ENCODE measurements around the gene ROR2.

ROR2 gene

GRCh38 chr9:91663858-91664257 is 286.2 kb downstream of the ROR2 start:
- no peaks in the 10 kb centered on the region for H3K4me1 Mint-ChIP-seq
- no peak overlapping the region for H3K4me3 Mint-ChIP-seq
- ATAC-seq (replicated peaks; ENCODE audit: extremely low read depth, poor library complexity, severe bottlenecking) = no peak
- H3K9me3 Mint-ChIP-seq = no peaks in the 10 kb centered on the region
- no peak for DNase-seq (ENCODE audit: low spot score in 2 of 2)
- H3K27me3 Mint-ChIP-seq = peaks cover 25% of the 10 kb centered on the region
- H3K27ac Mint-ChIP-seq (ENCODE audit: low read depth) = no peak overlapping the region
- no peaks in the 10 kb centered on the region for H3K36me3 Mint-ChIP-seq (ENCODE audit: insufficient read depth)

- no peak overlapping the region for H3K4me3 Mint-ChIP-seq
- ATAC-seq (replicated peaks; ENCODE audit: extremely low read depth, poor library complexity, severe bottlenecking) = no peak
- H3K36me3 Mint-ChIP-seq (ENCODE audit: insufficient read depth) = peaks cover 2% of the 10 kb centered on the region
- H3K4me1 Mint-ChIP-seq = no peaks in the 10 kb centered on the region
- H3K9me3 Mint-ChIP-seq = no peaks in the 10 kb centered on the region
- H3K27ac Mint-ChIP-seq (ENCODE audit: low read depth) = no peak overlapping the region
- peaks cover 48% of the 10 kb centered on the region for H3K27me3 Mint-ChIP-seq
- DNase-seq (ENCODE audit: low spot score in 2 of 2) = no peak
These were observed 288.6 kb downstream of the ROR2 start for GRCh38 chr9:91661451-91661850.

GRCh38 chr9:91660521-91660920 is 289.5 kb downstream of the ROR2 start:
- H3K4me1 Mint-ChIP-seq = no peaks in the 10 kb centered on the region
- ATAC-seq (replicated peaks; ENCODE audit: extremely low read depth, poor library complexity, severe bottlenecking) (no peak), DNase-seq (ENCODE audit: low spot score in 2 of 2) (no peak)
- peaks cover 57% of the 10 kb centered on the region for H3K27me3 Mint-ChIP-seq
- no peak overlapping the region for H3K4me3 Mint-ChIP-seq
- H3K27ac Mint-ChIP-seq (ENCODE audit: low read depth) = no peak overlapping the region
- H3K9me3 Mint-ChIP-seq = no peaks in the 10 kb centered on the region
- peaks cover 2% of the 10 kb centered on the region for H3K36me3 Mint-ChIP-seq (ENCODE audit: insufficient read depth)

GRCh38 chr9:91659529-91660495 is 290.2 kb downstream of the ROR2 start:
- H3K4me3 Mint-ChIP-seq = no peak overlapping the region
- H3K27me3 Mint-ChIP-seq = peaks cover 65% of the 10 kb centered on the region
- no peaks in the 10 kb centered on the region for H3K9me3 Mint-ChIP-seq
- ATAC-seq (replicated peaks; ENCODE audit: extremely low read depth, poor library complexity, severe bottlenecking) (no peak), DNase-seq (ENCODE audit: low spot score in 2 of 2) (no peak)
- H3K36me3 Mint-ChIP-seq (ENCODE audit: insufficient read depth) = peaks cover 2% of the 10 kb centered on the region
- H3K27ac Mint-ChIP-seq (ENCODE audit: low read depth) = no peak overlapping the region
- no peaks in the 10 kb centered on the region for H3K4me1 Mint-ChIP-seq

- no peaks in the 10 kb centered on the region for H3K9me3 Mint-ChIP-seq
- H3K27ac Mint-ChIP-seq (ENCODE audit: low read depth) = no peak overlapping the region
- DNase-seq (ENCODE audit: low spot score in 2 of 2) (no peak), ATAC-seq (replicated peaks; ENCODE audit: extremely low read depth, poor library complexity, severe bottlenecking) (no peak)
- H3K4me1 Mint-ChIP-seq = no peaks in the 10 kb centered on the region
- H3K36me3 Mint-ChIP-seq (ENCODE audit: insufficient read depth) = peaks cover 2% of the 10 kb centered on the region
- H3K4me3 Mint-ChIP-seq = no peak overlapping the region
- peaks cover 56% of the 10 kb centered on the region for H3K27me3 Mint-ChIP-seq
These were observed 291.4 kb downstream of the ROR2 start for GRCh38 chr9:91658513-91659105.

- peaks cover 2% of the 10 kb centered on the region for H3K36me3 Mint-ChIP-seq (ENCODE audit: insufficient read depth)
- H3K27me3 Mint-ChIP-seq = peaks cover 45% of the 10 kb centered on the region
- H3K4me1 Mint-ChIP-seq = no peaks in the 10 kb centered on the region
- no peaks in the 10 kb centered on the region for H3K9me3 Mint-ChIP-seq
- no peak overlapping the region for H3K4me3 Mint-ChIP-seq
- DNase-seq (ENCODE audit: low spot score in 2 of 2) = no peak
- ATAC-seq (replicated peaks; ENCODE audit: extremely low read depth, poor library complexity, severe bottlenecking) = no peak
- H3K27ac Mint-ChIP-seq (ENCODE audit: low read depth) = no peak overlapping the region
These were observed 292.5 kb downstream of the ROR2 start for GRCh38 chr9:91657501-91657900.

GRCh38 chr9:91655658-91656057 is 294.4 kb downstream of the ROR2 start:
- Mint-ChIP-seq H3K27me3 (peaks cover 43% of the 10 kb centered on the region), H3K4me1 (no peaks in the 10 kb centered on the region), H3K4me3 (no peak overlapping the region), H3K9me3 (no peaks in the 10 kb centered on the region), H3K27ac (ENCODE audit: low read depth) (no peak overlapping the region), H3K36me3 (ENCODE audit: insufficient read depth) (peaks cover 2% of the 10 kb centered on the region)
- DNase-seq (ENCODE audit: low spot score in 2 of 2) (no peak), ATAC-seq (replicated peaks; ENCODE audit: extremely low read depth, poor library complexity, severe bottlenecking) (no peak)

GRCh38 chr9:91655215-91655614 is 294.8 kb downstream of the ROR2 start:
- Mint-ChIP-seq H3K4me1 (no peaks in the 10 kb centered on the region), H3K27me3 (peaks cover 48% of the 10 kb centered on the region), H3K36me3 (ENCODE audit: insufficient read depth) (peaks cover 2% of the 10 kb centered on the region), H3K27ac (ENCODE audit: low read depth) (no peak overlapping the region), H3K4me3 (no peak overlapping the region), H3K9me3 (no peaks in the 10 kb centered on the region)
- no peak for DNase-seq (ENCODE audit: low spot score in 2 of 2)
- no peak for ATAC-seq (replicated peaks; ENCODE audit: extremely low read depth, poor library complexity, severe bottlenecking)

GRCh38 chr9:91654527-91654926 is 295.5 kb downstream of the ROR2 start:
- no peak overlapping the region for H3K4me3 Mint-ChIP-seq
- H3K9me3 Mint-ChIP-seq = no peaks in the 10 kb centered on the region
- no peak for ATAC-seq (replicated peaks; ENCODE audit: extremely low read depth, poor library complexity, severe bottlenecking)
- no peak for DNase-seq (ENCODE audit: low spot score in 2 of 2)
- no peaks in the 10 kb centered on the region for H3K4me1 Mint-ChIP-seq
- peaks cover 2% of the 10 kb centered on the region for H3K36me3 Mint-ChIP-seq (ENCODE audit: insufficient read depth)
- H3K27ac Mint-ChIP-seq (ENCODE audit: low read depth) = no peak overlapping the region
- H3K27me3 Mint-ChIP-seq = peaks cover 55% of the 10 kb centered on the region

- H3K9me3 Mint-ChIP-seq = no peaks in the 10 kb centered on the region
These were observed 302.7 kb downstream of the ROR2 start for GRCh38 chr9:91647371-91647770.

GRCh38 chr9:91646702-91647101 is 303.3 kb downstream of the ROR2 start:
- no peak overlapping the region for H3K27ac Mint-ChIP-seq (ENCODE audit: low read depth)
- H3K27me3 Mint-ChIP-seq = peaks cover 60% of the 10 kb centered on the region
- no peak for ATAC-seq (replicated peaks; ENCODE audit: extremely low read depth, poor library complexity, severe bottlenecking)
- no peak for DNase-seq (ENCODE audit: low spot score in 2 of 2)
- H3K9me3 Mint-ChIP-seq = no peaks in the 10 kb centered on the region
- no peaks in the 10 kb centered on the region for H3K36me3 Mint-ChIP-seq (ENCODE audit: insufficient read depth)
- no peaks in the 10 kb centered on the region for H3K4me1 Mint-ChIP-seq
- H3K4me3 Mint-ChIP-seq = no peak overlapping the region

More at GRCh38 chr9:91647371-91647770, 302.7 kb downstream of the ROR2 start:
- ATAC-seq (replicated peaks; ENCODE audit: extremely low read depth, poor library complexity, severe bottlenecking) = no peak
- Mint-ChIP-seq H3K36me3 (ENCODE audit: insufficient read depth) (no peaks in the 10 kb centered on the region), H3K4me1 (no peaks in the 10 kb centered on the region), H3K27me3 (peaks cover 60% of the 10 kb centered on the region), H3K27ac (ENCODE audit: low read depth) (no peak overlapping the region), H3K4me3 (no peak overlapping the region)
- DNase-seq (ENCODE audit: low spot score in 2 of 2) = no peak

GRCh38 chr9:91644433-91644832 is 305.6 kb downstream of the ROR2 start:
- no peak overlapping the region for H3K27ac Mint-ChIP-seq (ENCODE audit: low read depth)
- peaks cover 5% of the 10 kb centered on the region for H3K9me3 Mint-ChIP-seq
- no peaks in the 10 kb centered on the region for H3K36me3 Mint-ChIP-seq (ENCODE audit: insufficient read depth)
- ATAC-seq (replicated peaks; ENCODE audit: extremely low read depth, poor library complexity, severe bottlenecking) = no peak
- no peak overlapping the region for H3K4me3 Mint-ChIP-seq
- DNase-seq (ENCODE audit: low spot score in 2 of 2) = no peak
- peaks cover 53% of the 10 kb centered on the region for H3K27me3 Mint-ChIP-seq
- no peaks in the 10 kb centered on the region for H3K4me1 Mint-ChIP-seq

- no peaks in the 10 kb centered on the region for H3K4me1 Mint-ChIP-seq
- no peak for ATAC-seq (replicated peaks; ENCODE audit: extremely low read depth, poor library complexity, severe bottlenecking)
- H3K27me3 Mint-ChIP-seq = peaks cover 50% of the 10 kb centered on the region
- DNase-seq (ENCODE audit: low spot score in 2 of 2) = no peak
- H3K4me3 Mint-ChIP-seq = no peak overlapping the region
- H3K9me3 Mint-ChIP-seq = peaks cover 5% of the 10 kb centered on the region
- no peak overlapping the region for H3K27ac Mint-ChIP-seq (ENCODE audit: low read depth)
- no peaks in the 10 kb centered on the region for H3K36me3 Mint-ChIP-seq (ENCODE audit: insufficient read depth)
These were observed 306.4 kb downstream of the ROR2 start for GRCh38 chr9:91643481-91644077.

Measured in central memory CD8-positive, alpha-beta T cell (primary cell).